IMR-90 (cell line): Measurements from ENCODE around the gene RUSF1.

Source experiments
- BHLHE40 ChIP-seq: fragments of 150-350 bp; IDR thresholded peaks from 2 replicates; pipeline ENCODE4 v1.6.1; 2016; ENCODE audit warnings: mild to moderate bottlenecking, low read depth, low read length
- CTCF ChIP-seq: conservative IDR thresholded peaks from 2 replicates; pipeline ENCODE4 v1.5.1; 2012; ENCODE audit warnings: mild to moderate bottlenecking, low read depth, low read length, improper control_type of control experiment
- MAZ ChIP-seq: IDR thresholded peaks from 2 replicates; pipeline ENCODE4 v1.6.1; 2012; ENCODE audit warnings: low read depth, mild to moderate bottlenecking, low read length, improper control_type of control experiment, moderate library complexity, borderline replicate concordance
- POLR2A ChIP-seq: IDR thresholded peaks from 2 replicates; pipeline ENCODE4 v1.6.1; 2012; ENCODE audit warnings: mild to moderate bottlenecking, low read depth, low read length
- RAD21 ChIP-seq: IDR thresholded peaks from 2 replicates; pipeline ENCODE4 v1.6.1; 2012; ENCODE audit warnings: low read length, improper control_type of control experiment

- TF ChIP-seq POLR2A: no peak
- no peak for TF ChIP-seq CTCF
- TF ChIP-seq RAD21: no peak
- no peak for TF ChIP-seq MAZ
- TF ChIP-seq BHLHE40: no peak
Observed at GRCh38 chr16:31451201-31451600, 57.0 kb downstream of the RUSF1 start.
